ENCODE results near the gene GGA1.
"Not testable (repeated sequence)": the region's sequence is repeated elsewhere in the genome, so short reads cannot be mapped to it uniquely, and the experiment has no call there.

GGA1 gene

GRCh38 chr22:37609240-37610152 is 862 bp downstream of the GGA1 start:
- peak in 2 of 56 donors; percentile 53 to 59 for DNase-seq

- not testable (repeated sequence) for DNase-seq
Measured at GRCh38 chr22:37610153-37610475, 1.5 kb downstream of the GGA1 start.

GRCh38 chr22:37610480-37611129 is 2.0 kb downstream of the GGA1 start:
- peak in 6 of 56 donors; percentile 20 to 27 (median 21) for DNase-seq

- DNase-seq, result no peak
Measured at GRCh38 chr22:37611207-37611606, 2.6 kb downstream of the GGA1 start.

- no peak for DNase-seq
Measured at GRCh38 chr22:37616201-37617083, 7.8 kb downstream of the GGA1 start.

GRCh38 chr22:37617431-37617830 is 8.8 kb downstream of the GGA1 start:
- no peak for DNase-seq

GRCh38 chr22:37618072-37618656 is 9.5 kb downstream of the GGA1 start:
- no peak for DNase-seq

- no peak for DNase-seq
Measured at GRCh38 chr22:37618674-37619073, 10.0 kb downstream of the GGA1 start.

- DNase-seq, result no peak
Measured at GRCh38 chr22:37619991-37620390, 11.4 kb downstream of the GGA1 start.

- DNase-seq, result no peak
Measured at GRCh38 chr22:37621352-37621860, 12.8 kb downstream of the GGA1 start.

- peak in 34 of 56 donors; percentile 8 to 66 (median 33) for DNase-seq
Measured at GRCh38 chr22:37623075-37624016, 14.7 kb downstream of the GGA1 start.

GRCh38 chr22:37624017-37624365 is 15.4 kb downstream of the GGA1 start:
- no peak for DNase-seq

- no peak for DNase-seq
Measured at GRCh38 chr22:37624876-37625275, 16.2 kb downstream of the GGA1 start.

- DNase-seq, result no peak
Measured at GRCh38 chr22:37625737-37626136, 17.1 kb downstream of the GGA1 start.

- DNase-seq, result peak in 2 of 56 donors; percentile 23 to 37
Measured at GRCh38 chr22:37626144-37626543, 17.5 kb downstream of the GGA1 start.

GRCh38 chr22:37626556-37627075 is 18.0 kb downstream of the GGA1 start:
- DNase-seq, result no peak

GRCh38 chr22:37627121-37627520 is 18.5 kb downstream of the GGA1 start:
- DNase-seq, result no peak

- peak in 1 of 56 donors; percentile 18 for DNase-seq
Measured at GRCh38 chr22:37627545-37627944, 18.9 kb downstream of the GGA1 start.

- DNase-seq, result no peak
Measured at GRCh38 chr22:37628830-37629229, 20.2 kb downstream of the GGA1 start.

- DNase-seq, result no peak
Measured at GRCh38 chr22:37629928-37630327, 21.3 kb downstream of the GGA1 start.
